ENCODE measurements around the gene FMN1.
"Not testable (repeated sequence)": the region's sequence is repeated elsewhere in the genome, so short reads cannot be mapped to it uniquely, and the experiment has no call there.

FMN1 gene

GRCh38 chr15:33076937-33077336 is 117.6 kb downstream of the FMN1 start:
- TF ChIP-seq CTCF (IDR thresholded peaks at IDR 0.05; ENCODE audit: control insufficient read depth, insufficient read depth, low read depth, low read length, missing control alignments): no peak
- H3K4me3 ChIP-seq (ENCODE audit: control insufficient read depth, low read depth, low read length): no peak overlapping the region
- DNase-seq (ENCODE audit: low read depth): no peak

- peak; percentile 9 for TF ChIP-seq CTCF (IDR thresholded peaks at IDR 0.05; ENCODE audit: control insufficient read depth, insufficient read depth, low read depth, low read length, missing control alignments)
- H3K4me3 ChIP-seq (ENCODE audit: control insufficient read depth, low read depth, low read length): no peak overlapping the region
- DNase-seq (ENCODE audit: low read depth): no peak
These were observed 119.6 kb downstream of the FMN1 start for GRCh38 chr15:33074942-33075341.

- DNase-seq (ENCODE audit: low read depth): no peak
- TF ChIP-seq CTCF (IDR thresholded peaks at IDR 0.05; ENCODE audit: control insufficient read depth, insufficient read depth, low read depth, low read length, missing control alignments): no peak
- no peak overlapping the region for H3K4me3 ChIP-seq (ENCODE audit: control insufficient read depth, low read depth, low read length)
These were observed 120.3 kb downstream of the FMN1 start for GRCh38 chr15:33074212-33074611.

GRCh38 chr15:33071451-33071850 is 123.1 kb downstream of the FMN1 start:
- DNase-seq (ENCODE audit: low read depth): no peak
- no peak for TF ChIP-seq CTCF (IDR thresholded peaks at IDR 0.05; ENCODE audit: control insufficient read depth, insufficient read depth, low read depth, low read length, missing control alignments)

GRCh38 chr15:33069903-33070302 is 124.6 kb downstream of the FMN1 start:
- not testable (repeated sequence) for DNase-seq (ENCODE audit: low read depth); H3K4me3 ChIP-seq (ENCODE audit: control insufficient read depth, low read depth, low read length)

More at GRCh38 chr15:33071451-33071850, 123.1 kb downstream of the FMN1 start:
- H3K4me3 ChIP-seq (ENCODE audit: control insufficient read depth, low read depth, low read length): no peak overlapping the region

GRCh38 chr15:33069161-33069560 is 125.4 kb downstream of the FMN1 start:
- DNase-seq (ENCODE audit: low read depth): no peak
- H3K4me3 ChIP-seq (ENCODE audit: control insufficient read depth, low read depth, low read length): no peak overlapping the region
- TF ChIP-seq CTCF (IDR thresholded peaks at IDR 0.05; ENCODE audit: control insufficient read depth, insufficient read depth, low read depth, low read length, missing control alignments): no peak

- no peak overlapping the region for H3K4me3 ChIP-seq (ENCODE audit: control insufficient read depth, low read depth, low read length)
- no peak for TF ChIP-seq CTCF (IDR thresholded peaks at IDR 0.05; ENCODE audit: control insufficient read depth, insufficient read depth, low read depth, low read length, missing control alignments)
- DNase-seq (ENCODE audit: low read depth): no peak
These were observed 126.0 kb downstream of the FMN1 start for GRCh38 chr15:33068511-33068990.

All from AG09309 (cell line).